ENCODE measurements around the gene BFSP1. TPM values are rescaled to one million over a fixed set of nuclear protein-coding genes. Genes with fewer than 3 reads are reported as not detected.

Gene BFSP1
- total and polyA plus RNA-seq, 2 of the 8 experiments (the other 6 are each of a cell fraction or from before 2014, with no cell fraction given), result 1.5 to 2.5 TPM

- TF ChIP-seq YY1 (IDR thresholded peaks at IDR 0.05; ENCODE audit: low read depth, low read length) (no peak), RFX5 (IDR thresholded peaks at IDR 0.05; ENCODE audit: borderline replicate concordance, low read depth, low read length) (no peak), ZNF274 (IDR thresholded peaks at IDR 0.05; ENCODE audit: borderline replicate concordance, extremely low read depth, low read length) (no peak), SP2 (IDR thresholded peaks at IDR 0.05; ENCODE audit: low read length) (no peak), CHD2 (IDR thresholded peaks at IDR 0.05; ENCODE audit: low read length) (no peak)
Measured at GRCh38 chr20:17537959-17538358, 6.8 kb upstream of the BFSP1 start (continued).
